Measurements from ENCODE around the gene ADCY2.

The ADCY2 gene

GRCh38 chr5:7395947-7396712 is at the start of gene ADCY2:
Gene ADCY2 (plus strand): TSS chr5:7396138. CDS start chr5:7396297, 159 bp downstream.
- peak within 1 kb of the TSS; percentile 42 for H3K27ac ChIP-seq (ENCODE audit: low read depth, low read length)

GRCh38 chr5:7347377-7347776 is 48.6 kb upstream of the ADCY2 start:
- H3K27ac ChIP-seq (ENCODE audit: low read depth, low read length): no peak overlapping the region
- H3K9me3 ChIP-seq (ENCODE audit: low read length): no peaks in the 10 kb centered on the region
- no peak overlapping the region for H3K9ac ChIP-seq (ENCODE audit: low read length)
- H3K36me3 ChIP-seq (ENCODE audit: insufficient read depth, low read length): no peaks in the 10 kb centered on the region
- no peaks in the 10 kb centered on the region for H3K27me3 ChIP-seq (ENCODE audit: control insufficient read depth in 1 of 2, insufficient read depth in 2 of 2, low read length in 2 of 2)
- no peak overlapping the region for H3K4me3 ChIP-seq (ENCODE audit: low read depth in 1 of 2, low read length in 2 of 2)
- H3K4me1 ChIP-seq (ENCODE audit: insufficient read depth, low read length): peaks cover 9% of the 10 kb centered on the region

More at GRCh38 chr5:7395947-7396712, at the start of gene ADCY2:
- Histone ChIP-seq H3K4me3 (ENCODE audit: low read depth in 1 of 2, low read length in 2 of 2) (peak within 1 kb of the TSS; percentile 49 to 77), H3K4me1 (ENCODE audit: insufficient read depth, low read length) (peaks cover 4% of the 10 kb centered on the region), H3K9me3 (ENCODE audit: low read length) (no peaks in the 10 kb centered on the region), H3K9ac (ENCODE audit: low read length) (peak within 1 kb of the TSS; percentile 13), H3K27me3 (ENCODE audit: control insufficient read depth in 1 of 2, insufficient read depth in 2 of 2, low read length in 2 of 2) (peaks cover 0 to 6% of the 10 kb centered on the region in 2 donors), H3K36me3 (ENCODE audit: insufficient read depth, low read length) (no peaks in the 10 kb centered on the region)

GRCh38 chr5:7348168-7348854 is 47.6 kb upstream of the ADCY2 start:
- Histone ChIP-seq H3K4me3 (ENCODE audit: low read depth in 1 of 2, low read length in 2 of 2) (no peak overlapping the region), H3K27me3 (ENCODE audit: control insufficient read depth in 1 of 2, insufficient read depth in 2 of 2, low read length in 2 of 2) (no peaks in the 10 kb centered on the region), H3K4me1 (ENCODE audit: insufficient read depth, low read length) (peaks cover 9% of the 10 kb centered on the region), H3K36me3 (ENCODE audit: insufficient read depth, low read length) (no peaks in the 10 kb centered on the region), H3K9ac (ENCODE audit: low read length) (no peak overlapping the region), H3K27ac (ENCODE audit: low read depth, low read length) (no peak overlapping the region), H3K9me3 (ENCODE audit: low read length) (no peaks in the 10 kb centered on the region)

DNA sequence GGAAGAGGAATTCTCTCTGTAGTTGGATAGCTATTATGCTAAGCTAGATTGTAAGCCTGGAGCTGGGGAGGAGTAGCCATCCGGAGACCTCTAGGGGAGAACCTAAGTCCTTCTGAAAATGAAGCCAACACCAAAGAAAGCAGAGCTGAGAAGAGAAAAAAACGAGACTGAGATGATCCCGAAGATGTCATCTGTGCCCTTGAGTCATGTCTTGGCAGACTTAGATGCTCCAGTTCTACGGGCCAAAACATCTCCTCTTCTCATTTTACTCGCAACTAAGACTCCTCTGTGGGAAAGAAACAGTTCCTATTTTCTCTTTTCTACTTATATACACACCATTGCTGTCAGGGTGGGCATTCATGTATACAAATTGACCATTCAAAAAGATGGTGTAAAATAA is 34.3 kb upstream of the ADCY2 start:
- Histone ChIP-seq H3K4me1 (ENCODE audit: insufficient read depth, low read length) (no peaks in the 10 kb centered on the region), H3K9me3 (ENCODE audit: low read length) (no peaks in the 10 kb centered on the region), H3K27ac (ENCODE audit: low read depth, low read length) (no peak overlapping the region), H3K27me3 (ENCODE audit: control insufficient read depth in 1 of 2, insufficient read depth in 2 of 2, low read length in 2 of 2) (no peaks in the 10 kb centered on the region), H3K4me3 (ENCODE audit: low read depth in 1 of 2, low read length in 2 of 2) (no peak overlapping the region), H3K9ac (ENCODE audit: low read length) (no peak overlapping the region), H3K36me3 (ENCODE audit: insufficient read depth, low read length) (no peaks in the 10 kb centered on the region)

DNA sequence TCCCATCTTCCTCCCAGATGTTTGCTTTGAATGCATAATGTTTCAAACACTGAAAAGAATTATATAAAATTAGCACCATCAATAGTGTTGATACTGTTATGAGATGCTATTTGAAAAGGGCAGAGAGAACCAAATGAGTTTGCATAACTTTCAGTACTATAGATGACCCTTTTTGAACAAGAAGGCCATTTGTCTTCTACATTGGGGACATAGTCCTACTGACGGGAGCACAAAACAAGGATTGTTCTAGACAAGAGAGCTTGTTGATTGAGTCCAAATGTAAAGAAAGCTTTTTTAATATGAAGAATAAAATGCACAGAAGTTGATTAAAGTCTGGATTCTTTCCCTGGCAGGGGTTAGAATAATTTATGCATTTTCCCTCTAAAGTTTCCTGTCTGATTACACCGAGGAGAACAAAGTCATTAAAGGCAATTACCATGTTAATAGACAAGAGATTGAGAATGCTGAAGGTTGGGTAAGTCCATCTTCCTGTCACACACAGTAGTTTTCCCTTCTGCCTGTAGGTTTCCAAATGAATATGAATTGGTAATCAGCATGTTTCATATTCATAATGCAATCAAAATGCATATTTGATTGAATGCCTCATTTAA is 32.8 kb upstream of the ADCY2 start:
- H3K36me3 ChIP-seq (ENCODE audit: insufficient read depth, low read length): no peaks in the 10 kb centered on the region
- H3K27ac ChIP-seq (ENCODE audit: low read depth, low read length): no peak overlapping the region
- H3K27me3 ChIP-seq (ENCODE audit: control insufficient read depth in 1 of 2, insufficient read depth in 2 of 2, low read length in 2 of 2): no peaks in the 10 kb centered on the region
- H3K4me1 ChIP-seq (ENCODE audit: insufficient read depth, low read length): no peaks in the 10 kb centered on the region
- H3K9ac ChIP-seq (ENCODE audit: low read length): no peak overlapping the region
- no peaks in the 10 kb centered on the region for H3K9me3 ChIP-seq (ENCODE audit: low read length)
- no peak overlapping the region for H3K4me3 ChIP-seq (ENCODE audit: low read depth in 1 of 2, low read length in 2 of 2)

- Histone ChIP-seq H3K36me3 (ENCODE audit: insufficient read depth, low read length) (no peaks in the 10 kb centered on the region), H3K4me1 (ENCODE audit: insufficient read depth, low read length) (no peaks in the 10 kb centered on the region), H3K9me3 (ENCODE audit: low read length) (no peaks in the 10 kb centered on the region), H3K27ac (ENCODE audit: low read depth, low read length) (no peak overlapping the region), H3K9ac (ENCODE audit: low read length) (no peak overlapping the region), H3K27me3 (ENCODE audit: control insufficient read depth in 1 of 2, insufficient read depth in 2 of 2, low read length in 2 of 2) (no peaks in the 10 kb centered on the region), H3K4me3 (ENCODE audit: low read depth in 1 of 2, low read length in 2 of 2) (no peak overlapping the region)
Observed at GRCh38 chr5:7364226-7364875, 31.6 kb upstream of the ADCY2 start.

DNA sequence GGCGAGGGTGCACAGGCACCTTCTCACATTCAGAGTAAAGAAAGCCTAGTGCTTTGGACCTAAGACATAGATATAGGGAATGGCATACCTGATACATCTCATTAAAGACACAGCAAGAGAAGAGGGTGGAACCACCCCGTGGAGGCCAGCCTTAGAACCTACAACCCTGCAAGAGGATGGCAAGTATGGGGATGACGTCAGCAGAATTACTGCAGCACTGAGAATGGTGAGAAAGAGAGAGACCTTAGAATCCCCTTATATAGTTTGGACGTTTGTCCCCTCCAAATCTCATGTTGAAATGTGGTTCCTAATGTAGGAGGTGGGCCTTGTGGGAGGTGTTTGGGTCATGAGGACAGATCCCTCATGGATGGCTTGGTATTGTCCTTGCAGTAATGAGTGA is 28.2 kb upstream of the ADCY2 start:
- H3K4me3 ChIP-seq (ENCODE audit: low read depth in 1 of 2, low read length in 2 of 2): no peak overlapping the region
- no peak overlapping the region for H3K27ac ChIP-seq (ENCODE audit: low read depth, low read length)
- H3K9ac ChIP-seq (ENCODE audit: low read length): no peak overlapping the region
- H3K9me3 ChIP-seq (ENCODE audit: low read length): no peaks in the 10 kb centered on the region
- H3K27me3 ChIP-seq (ENCODE audit: control insufficient read depth in 1 of 2, insufficient read depth in 2 of 2, low read length in 2 of 2): no peaks in the 10 kb centered on the region
- no peaks in the 10 kb centered on the region for H3K36me3 ChIP-seq (ENCODE audit: insufficient read depth, low read length)
- H3K4me1 ChIP-seq (ENCODE audit: insufficient read depth, low read length): no peaks in the 10 kb centered on the region

GRCh38 chr5:7372399-7372798 is 23.5 kb upstream of the ADCY2 start:
- H3K9me3 ChIP-seq (ENCODE audit: low read length): no peaks in the 10 kb centered on the region
- H3K4me1 ChIP-seq (ENCODE audit: insufficient read depth, low read length): no peaks in the 10 kb centered on the region
- no peaks in the 10 kb centered on the region for H3K36me3 ChIP-seq (ENCODE audit: insufficient read depth, low read length)
- H3K9ac ChIP-seq (ENCODE audit: low read length): no peak overlapping the region
- H3K27ac ChIP-seq (ENCODE audit: low read depth, low read length): no peak overlapping the region
- H3K4me3 ChIP-seq (ENCODE audit: low read depth in 1 of 2, low read length in 2 of 2): no peak overlapping the region
- H3K27me3 ChIP-seq (ENCODE audit: control insufficient read depth in 1 of 2, insufficient read depth in 2 of 2, low read length in 2 of 2): no peaks in the 10 kb centered on the region

GRCh38 chr5:7374186-7374585 is 21.8 kb upstream of the ADCY2 start:
- Histone ChIP-seq H3K27me3 (ENCODE audit: control insufficient read depth in 1 of 2, insufficient read depth in 2 of 2, low read length in 2 of 2) (no peaks in the 10 kb centered on the region), H3K36me3 (ENCODE audit: insufficient read depth, low read length) (no peaks in the 10 kb centered on the region), H3K9me3 (ENCODE audit: low read length) (no peaks in the 10 kb centered on the region), H3K27ac (ENCODE audit: low read depth, low read length) (no peak overlapping the region), H3K4me3 (ENCODE audit: low read depth in 1 of 2, low read length in 2 of 2) (no peak overlapping the region), H3K9ac (ENCODE audit: low read length) (no peak overlapping the region), H3K4me1 (ENCODE audit: insufficient read depth, low read length) (no peaks in the 10 kb centered on the region)

GRCh38 chr5:7375457-7375856 is 20.5 kb upstream of the ADCY2 start:
- Histone ChIP-seq H3K27ac (ENCODE audit: low read depth, low read length) (no peak overlapping the region), H3K36me3 (ENCODE audit: insufficient read depth, low read length) (no peaks in the 10 kb centered on the region), H3K27me3 (ENCODE audit: control insufficient read depth in 1 of 2, insufficient read depth in 2 of 2, low read length in 2 of 2) (no peaks in the 10 kb centered on the region), H3K4me3 (ENCODE audit: low read depth in 1 of 2, low read length in 2 of 2) (no peak overlapping the region), H3K9ac (ENCODE audit: low read length) (no peak overlapping the region), H3K4me1 (ENCODE audit: insufficient read depth, low read length) (no peaks in the 10 kb centered on the region), H3K9me3 (ENCODE audit: low read length) (no peaks in the 10 kb centered on the region)

GRCh38 chr5:7376871-7377270 is 19.1 kb upstream of the ADCY2 start:
- Histone ChIP-seq H3K9me3 (ENCODE audit: low read length) (no peaks in the 10 kb centered on the region), H3K27me3 (ENCODE audit: control insufficient read depth in 1 of 2, insufficient read depth in 2 of 2, low read length in 2 of 2) (no peaks in the 10 kb centered on the region), H3K9ac (ENCODE audit: low read length) (no peak overlapping the region), H3K4me3 (ENCODE audit: low read depth in 1 of 2, low read length in 2 of 2) (no peak overlapping the region), H3K4me1 (ENCODE audit: insufficient read depth, low read length) (no peaks in the 10 kb centered on the region), H3K36me3 (ENCODE audit: insufficient read depth, low read length) (no peaks in the 10 kb centered on the region), H3K27ac (ENCODE audit: low read depth, low read length) (no peak overlapping the region)
